HG02610 (cell line): Measurements from ENCODE around the gene ATP2A1.

Experiments used
- ATAC-seq: cut with Tn5 transposase; IDR thresholded peaks from one replicate; pipeline ENCODE4 v1.9.1; 2021; ENCODE audit warnings: mild to moderate bottlenecking, moderate library complexity; ENCODE audit not compliant: unreplicated experiment

Gene ATP2A1

GRCh38 chr16:28878083-28878926 is at the start of gene ATP2A1:
ATP2A1 (plus strand) TSS chr16:28878488; CDS start chr16:28878672, 184 bp downstream.
- ATAC-seq = no peak

DNA sequence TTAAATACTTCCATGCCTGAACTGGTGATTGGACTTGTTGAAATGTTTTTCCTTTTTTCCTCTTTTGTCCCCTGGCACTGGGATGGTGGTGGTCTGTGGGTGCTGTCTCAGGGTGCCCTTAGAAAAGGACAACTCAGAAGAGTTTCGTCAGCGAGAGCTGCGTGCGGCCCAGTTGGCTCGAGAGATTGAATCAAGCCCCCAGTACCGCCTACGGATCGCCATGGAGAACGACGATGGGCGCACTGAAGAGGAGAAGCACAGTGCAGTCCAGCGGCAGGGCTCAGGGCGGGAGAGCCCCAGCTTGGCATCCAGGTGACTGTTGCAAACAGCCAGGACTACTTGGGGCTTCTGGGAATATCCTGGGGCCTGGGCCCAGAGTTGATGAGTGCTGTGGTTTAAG is 48.5 kb upstream of the ATP2A1 start:
- ATAC-seq = no peak

GRCh38 chr16:28830531-28830930 is 47.8 kb upstream of the ATP2A1 start:
- ATAC-seq = no peak

DNA sequence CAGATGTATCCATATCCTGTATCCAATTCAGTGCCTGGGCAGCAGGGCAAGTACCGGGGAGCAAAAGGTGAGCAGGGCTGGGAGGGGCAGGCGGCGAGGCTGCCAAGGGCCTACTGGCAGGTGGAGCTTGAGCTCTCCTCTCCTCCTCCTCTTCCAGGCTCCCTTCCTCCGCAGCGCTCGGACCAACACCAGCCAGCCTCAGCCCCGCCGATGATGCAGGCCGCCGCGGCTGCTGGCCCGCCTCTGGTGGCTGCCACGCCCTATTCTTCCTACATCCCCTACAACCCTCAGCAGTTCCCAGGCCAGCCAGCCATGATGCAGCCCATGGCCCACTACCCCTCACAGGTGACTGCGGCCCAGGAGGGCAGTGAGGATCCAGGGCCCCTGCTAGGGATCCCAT is 43.9 kb upstream of the ATP2A1 start:
- no peak for ATAC-seq

DNA sequence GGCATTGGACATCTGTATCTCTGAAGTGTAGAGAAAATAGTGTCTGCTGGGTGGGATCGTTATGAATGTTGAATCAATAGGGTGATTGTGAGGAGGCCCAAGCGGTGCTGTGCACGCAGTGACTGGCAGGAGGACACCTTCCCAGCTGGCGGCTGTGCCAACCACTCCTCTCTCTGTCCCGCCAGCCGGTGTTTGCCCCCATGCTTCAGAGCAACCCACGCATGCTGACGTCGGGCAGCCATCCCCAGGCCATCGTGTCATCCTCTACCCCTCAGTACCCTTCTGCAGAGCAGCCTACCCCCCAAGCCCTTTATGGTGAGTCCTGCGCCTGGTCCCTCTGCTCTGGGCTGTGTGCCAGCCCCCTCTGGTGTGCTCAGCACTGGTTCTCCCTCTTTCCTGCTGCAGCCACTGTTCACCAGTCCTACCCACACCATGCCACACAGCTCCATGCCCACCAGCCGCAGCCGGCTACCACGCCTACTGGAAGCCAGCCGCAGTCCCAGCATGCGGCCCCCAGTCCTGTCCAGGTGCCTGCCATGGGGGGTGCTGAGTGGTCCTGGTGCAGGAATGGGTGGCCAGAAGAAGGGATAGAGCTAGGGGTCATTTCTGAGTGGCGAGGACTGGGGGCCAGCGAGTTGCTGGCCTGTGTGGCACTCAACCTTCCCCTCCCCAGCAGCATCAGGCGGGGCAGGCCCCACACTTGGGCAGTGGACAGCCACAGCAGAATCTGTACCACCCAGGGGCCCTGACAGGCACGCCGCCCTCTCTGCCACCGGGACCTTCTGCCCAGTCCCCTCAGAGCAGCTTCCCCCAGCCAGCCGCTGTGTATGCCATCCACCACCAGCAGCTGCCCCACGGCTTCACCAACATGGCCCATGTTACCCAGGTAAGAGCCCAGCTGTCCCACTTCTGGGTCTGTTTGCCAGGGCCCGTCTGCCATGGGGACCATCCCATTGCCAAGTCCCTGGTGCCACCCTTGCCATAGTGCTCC is 43.1 kb upstream of the ATP2A1 start:
- ATAC-seq = no peak

- no peak for ATAC-seq
Observed at GRCh38 chr16:28835864-28836760, 42.2 kb upstream of the ATP2A1 start.

DNA sequence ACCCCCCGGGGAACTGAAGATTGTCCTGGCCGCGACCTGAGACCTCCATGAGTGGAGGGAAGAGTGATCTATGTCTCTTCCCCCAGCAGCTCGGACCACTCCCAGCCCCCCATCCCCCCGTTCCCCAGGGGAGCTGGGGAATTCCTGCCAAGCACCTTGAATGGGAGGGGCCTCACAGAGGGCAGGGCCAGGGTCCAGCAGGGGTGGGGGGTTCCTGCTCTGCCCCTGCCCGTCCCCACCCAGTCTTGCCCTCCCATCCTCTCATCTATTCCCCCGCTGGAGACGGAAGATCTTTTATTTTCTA is 41.6 kb upstream of the ATP2A1 start:
- ATAC-seq = no peak

DNA sequence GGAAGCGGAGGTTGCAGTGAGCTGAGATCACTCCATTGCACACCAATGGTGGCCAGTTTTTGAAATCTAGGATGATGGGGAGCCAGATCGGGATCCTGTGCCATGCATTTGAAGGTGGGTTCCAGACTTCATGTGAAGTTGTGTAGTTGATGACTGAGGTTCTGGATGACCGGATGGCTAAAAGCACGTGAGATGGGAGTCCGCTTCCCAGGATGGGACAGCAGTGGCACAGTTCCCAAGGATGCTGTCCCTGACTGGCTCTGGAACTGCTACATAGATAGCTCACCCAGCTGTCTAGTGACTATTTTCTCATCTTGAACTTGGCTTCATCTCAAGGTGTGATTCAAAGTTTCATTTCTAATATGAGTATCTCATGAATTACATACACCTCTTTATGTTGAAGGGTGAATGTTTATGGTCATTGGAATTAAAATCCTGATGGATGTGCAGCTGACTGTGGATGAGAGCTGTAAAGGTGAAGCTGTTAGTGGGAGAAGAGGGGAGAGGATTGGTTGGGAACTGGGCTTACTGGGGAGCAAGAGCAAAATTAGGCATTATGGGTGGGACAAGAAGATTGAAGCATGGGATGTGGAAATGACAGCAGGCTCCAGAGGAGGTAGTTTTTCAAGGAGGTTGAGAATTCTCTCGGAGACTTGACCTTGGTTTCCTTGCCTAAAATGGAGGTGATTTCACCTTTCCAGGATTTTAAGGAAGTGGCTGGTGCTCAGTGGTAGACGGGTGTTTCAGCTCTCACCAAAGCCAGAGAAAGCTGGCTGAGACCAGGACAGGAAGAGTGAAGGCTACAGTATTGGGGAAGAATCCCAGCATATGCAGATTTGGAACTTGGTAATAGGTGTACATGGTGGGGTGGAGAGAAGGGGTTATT is 40.4 kb upstream of the ATP2A1 start:
- ATAC-seq = no peak

GRCh38 chr16:28838558-28838918 is 39.8 kb upstream of the ATP2A1 start:
- ATAC-seq = no peak

DNA sequence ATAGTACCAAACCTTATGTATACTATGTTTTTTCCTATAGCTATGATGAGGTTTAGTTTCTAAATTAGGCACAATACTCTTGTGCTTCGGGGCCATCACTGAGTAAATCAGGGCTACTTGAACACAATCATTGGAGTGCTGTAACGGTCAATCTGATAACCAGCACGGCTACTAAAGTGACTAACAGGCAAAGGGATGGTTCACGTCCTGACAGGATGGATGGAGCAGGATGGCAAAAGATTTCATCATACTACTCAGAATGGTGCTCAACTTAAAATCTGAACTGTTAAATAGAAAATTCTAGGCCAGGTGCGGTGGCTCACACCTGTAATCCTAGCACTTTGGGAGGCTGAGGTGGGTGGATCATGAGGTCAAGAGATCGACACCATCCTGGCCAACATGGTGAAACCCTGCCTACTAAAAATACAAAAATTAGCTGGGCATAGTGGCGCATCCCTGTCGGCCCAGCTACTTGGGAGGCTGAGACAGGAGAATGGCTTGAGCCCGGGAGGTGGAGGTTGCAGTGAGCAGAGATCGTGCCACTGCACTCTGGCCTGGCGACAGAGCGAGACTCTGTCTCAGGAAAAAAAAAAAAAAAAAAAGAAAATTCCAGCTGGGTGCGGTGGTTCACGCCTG is 39.2 kb upstream of the ATP2A1 start:
- ATAC-seq = no peak

DNA sequence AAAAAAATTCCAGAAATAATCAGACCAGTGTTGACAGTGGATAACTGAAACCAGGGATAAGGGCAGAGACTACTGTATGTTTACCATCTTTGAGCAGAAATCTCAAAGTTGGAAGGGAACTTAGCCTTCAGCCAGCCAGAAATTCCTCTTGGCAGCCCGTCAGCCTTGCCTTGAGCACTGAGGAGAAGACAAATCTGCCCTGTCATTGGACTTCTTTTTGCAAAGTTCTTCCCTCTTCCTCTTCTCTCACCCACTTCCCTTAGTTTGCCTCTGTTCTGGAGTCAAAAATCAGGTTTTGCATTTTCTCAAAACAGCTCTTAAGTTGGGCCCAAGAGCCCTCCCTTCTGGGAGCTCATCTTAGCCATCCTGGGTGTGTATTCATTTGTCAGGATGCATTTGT is 38.4 kb upstream of the ATP2A1 start:
- ATAC-seq = no peak

GRCh38 chr16:28842696-28843095 is 35.6 kb upstream of the ATP2A1 start:
- no peak for ATAC-seq

DNA sequence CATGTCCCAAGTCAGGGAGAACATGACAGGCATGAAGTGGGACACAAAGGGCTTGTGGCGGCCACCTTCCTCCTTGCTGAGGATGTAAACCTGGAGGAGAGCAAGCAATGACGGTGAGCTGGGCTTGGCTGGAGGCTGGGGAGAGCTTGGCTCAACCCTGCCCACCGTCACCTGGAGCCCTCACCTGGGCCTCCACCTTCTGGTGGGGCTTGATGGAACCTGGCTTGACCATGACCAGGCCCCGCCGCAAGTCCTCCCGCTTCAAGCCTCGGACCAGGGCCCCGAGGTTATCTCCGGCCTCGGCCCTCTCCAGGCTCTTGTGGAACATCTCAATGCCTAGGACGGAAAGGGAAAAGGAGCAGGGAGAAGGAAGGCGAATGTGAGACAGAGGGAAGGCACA is 34.5 kb upstream of the ATP2A1 start:
- no peak for ATAC-seq

- no peak for ATAC-seq
Observed at GRCh38 chr16:28844226-28844885, 33.9 kb upstream of the ATP2A1 start.

DNA sequence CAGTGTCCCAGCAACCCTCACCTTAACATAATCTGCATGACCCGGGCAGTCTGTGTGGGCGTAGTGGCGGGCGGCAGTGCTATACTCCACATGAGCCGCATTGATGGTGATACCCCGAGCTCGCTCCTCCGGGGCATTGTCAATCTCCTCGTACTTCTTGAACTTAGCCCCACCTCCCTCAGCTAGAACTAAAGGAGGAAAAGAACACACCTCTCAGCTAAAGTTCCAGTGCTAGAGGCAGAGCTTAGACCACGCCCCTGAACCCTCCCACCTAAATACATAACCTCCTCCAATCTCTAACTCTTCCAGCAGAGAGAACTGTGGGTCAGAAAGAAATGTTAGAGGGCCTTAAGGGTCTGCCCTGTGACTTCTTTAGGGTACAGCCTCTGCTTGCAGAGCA is 33.0 kb upstream of the ATP2A1 start:
- ATAC-seq = no peak

DNA sequence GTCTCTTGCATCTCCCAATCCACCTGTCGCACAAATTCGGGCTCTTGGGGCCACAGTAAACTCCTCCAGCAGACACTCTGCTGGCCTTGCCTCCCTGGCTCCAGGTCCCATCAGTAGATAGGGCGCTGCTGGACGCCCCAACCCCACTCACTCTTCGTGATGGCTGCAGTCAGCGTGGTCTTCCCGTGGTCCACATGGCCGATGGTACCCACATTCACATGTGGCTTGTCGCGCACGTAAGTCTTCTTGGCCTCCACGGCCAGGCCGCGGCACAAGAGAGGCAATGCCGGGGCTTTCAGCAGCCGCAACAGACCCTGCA is 32.6 kb upstream of the ATP2A1 start:
- no peak for ATAC-seq

DNA sequence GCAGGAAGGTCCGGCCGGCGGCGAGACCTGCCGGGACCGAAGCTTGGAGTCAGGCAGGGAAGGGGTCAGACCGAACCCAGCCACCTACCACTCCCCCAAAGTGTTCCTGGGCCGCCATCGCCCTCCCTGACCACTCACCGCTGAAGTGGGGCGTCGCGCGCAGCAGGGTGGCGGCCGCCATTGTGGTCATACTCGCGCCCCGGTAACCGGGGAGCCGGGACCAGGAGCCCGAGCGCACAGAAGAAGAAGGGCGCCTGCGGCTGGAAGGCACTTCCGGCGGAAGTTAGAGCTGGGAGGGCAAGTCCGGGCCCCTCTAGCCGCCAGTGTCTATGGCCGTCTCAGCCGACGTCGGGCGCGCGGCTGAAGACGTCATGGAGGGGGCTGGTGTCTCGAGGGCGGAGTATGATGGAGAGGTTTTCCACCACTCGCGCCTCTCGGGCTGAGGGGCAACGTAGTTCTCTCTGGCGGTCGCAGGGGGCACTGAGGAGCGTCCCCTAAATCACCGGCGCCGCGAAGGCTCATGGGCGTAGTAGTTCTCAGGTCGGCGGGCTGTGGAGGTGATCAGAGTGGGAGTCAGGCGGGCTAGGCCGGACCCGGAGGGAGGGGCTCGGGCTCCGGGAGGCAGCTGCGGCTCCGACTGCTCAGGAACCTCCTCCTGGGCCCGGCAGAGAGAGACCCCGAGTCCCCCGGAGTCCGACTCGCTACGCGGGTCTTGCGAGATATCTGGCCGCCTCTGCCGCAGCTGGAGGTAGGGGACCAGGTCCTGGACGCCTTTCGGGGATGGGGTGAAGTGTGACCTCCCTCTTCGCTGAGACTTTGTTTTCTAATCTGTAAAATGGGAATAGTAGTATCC is 32.0 kb upstream of the ATP2A1 start, which contains the start of gene TUFM:
TUFM (minus strand) TSS at position 269 of the 853 bp plus-strand sequence; CDS start at position 190, 79 bp downstream.
- peak; percentile 91 for ATAC-seq

GRCh38 chr16:28846933-28847273 is 31.4 kb upstream of the ATP2A1 start:
- no peak for ATAC-seq
